ENCODE results near the gene MSI2. TPM values are rescaled to one million over a fixed set of nuclear protein-coding genes. Genes with fewer than 3 reads are reported as not detected.

Gene MSI2
- total and polyA plus RNA-seq, 2 donors (not counting 1 experiment from before 2014, with no cell fraction given): 16.1 to 196 TPM

DNA sequence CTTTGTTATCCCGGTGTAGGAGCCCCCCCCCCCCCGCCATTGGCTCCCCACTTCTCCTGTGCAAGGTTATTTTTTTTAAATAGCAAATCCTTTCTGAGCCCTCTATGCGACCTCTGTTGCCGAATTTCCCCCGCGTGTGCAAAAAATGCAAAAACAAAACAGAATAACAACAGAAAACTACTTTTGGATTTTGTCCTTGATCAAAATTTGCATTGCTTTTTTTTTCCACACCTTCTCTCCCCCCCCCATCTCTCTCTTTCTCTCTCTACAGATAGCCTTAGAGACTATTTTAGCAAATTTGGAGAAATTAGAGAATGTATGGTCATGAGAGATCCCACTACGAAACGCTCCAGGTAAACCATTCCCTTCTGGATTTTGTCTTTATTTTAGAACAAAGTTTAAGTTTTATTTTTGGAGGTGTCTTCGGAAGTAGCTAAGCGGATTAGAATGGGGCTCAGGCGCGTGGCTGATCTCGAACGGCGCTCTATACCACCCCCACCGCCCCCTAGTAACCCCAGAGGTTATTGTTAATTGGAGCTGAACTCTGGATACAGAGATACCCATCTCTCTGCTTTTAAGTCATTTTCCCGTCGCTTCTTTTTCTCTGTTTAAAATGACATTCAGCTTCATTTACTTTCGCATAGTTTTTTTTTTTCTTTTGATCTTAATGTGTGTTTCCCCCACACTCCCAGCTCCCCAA lies 1.0 kb downstream of the MSI2 start:
- Mint-ChIP-seq H3K4me1 (peaks cover 52% of the 10 kb centered on the region), H3K27ac (peak overlapping the region; percentile 66), H3K27me3 (no peaks in the 10 kb centered on the region), H3K9me3 (ENCODE audit: insufficient read depth) (no peaks in the 10 kb centered on the region), H3K4me3 (peak overlapping the region; percentile 92)
- Histone ChIP-seq H3K79me2 (ENCODE audit: control insufficient read depth, insufficient read depth, low read length) (peaks cover 34% of the 10 kb centered on the region), H3K9ac (ENCODE audit: low read length) (peak overlapping the region; percentile 78), H3K27me3 (replicated peaks in 1 of 4; ENCODE audit: control extremely low read depth in 1 of 4, control insufficient read depth in 3 of 4, insufficient read depth in 4 of 4, low read length in 3 of 4) (no peaks in the 10 kb centered on the region), H4K20me1 (ENCODE audit: control insufficient read depth, insufficient read depth, low read length, poor library complexity, severe bottlenecking) (peaks cover 4% of the 10 kb centered on the region), H3K4me1 (ENCODE audit: control insufficient read depth in 2 of 2, insufficient read depth in 2 of 2, low read length in 2 of 2) (peaks cover 46 to 47% of the 10 kb centered on the region in 2 donors), H3K36me3 (replicated peaks in 1 of 2; ENCODE audit: control extremely low read depth in 1 of 2, control insufficient read depth in 1 of 2, extremely low read depth in 1 of 2, insufficient read depth in 2 of 2, low read length in 1 of 2) (peaks cover 4 to 8% of the 10 kb centered on the region in 2 experiments), H3K4me3 (ENCODE audit: control extremely low read depth in 1 of 5, extremely low read depth in 1 of 5, insufficient read depth in 1 of 5, low read depth in 2 of 5, low read length in 4 of 5) (peak overlapping the region; percentile 54 to 97 (median 76)), H2AFZ (ENCODE audit: insufficient read depth, low read depth, low read length, poor library complexity, severe bottlenecking) (peak overlapping the region; percentile 70), H3K9me3 (ENCODE audit: control extremely low read depth in 1 of 3, control insufficient read depth in 2 of 3, insufficient read depth in 1 of 3, low read length in 2 of 3) (no peaks in the 10 kb centered on the region), H3K4me2 (replicated peaks; ENCODE audit: low read depth, low read length, poor library complexity, severe bottlenecking) (peak overlapping the region; percentile 92), H3K27ac (ENCODE audit: low read length in 2 of 2) (peak overlapping the region; percentile 53 to 59)
- TF ChIP-seq EZH2 (IDR thresholded peaks at IDR 0.05; ENCODE audit: borderline replicate concordance, insufficient read depth, low read depth, low read length, poor library complexity, severe bottlenecking): no peak
- TF ChIP-seq, protein P1, sequence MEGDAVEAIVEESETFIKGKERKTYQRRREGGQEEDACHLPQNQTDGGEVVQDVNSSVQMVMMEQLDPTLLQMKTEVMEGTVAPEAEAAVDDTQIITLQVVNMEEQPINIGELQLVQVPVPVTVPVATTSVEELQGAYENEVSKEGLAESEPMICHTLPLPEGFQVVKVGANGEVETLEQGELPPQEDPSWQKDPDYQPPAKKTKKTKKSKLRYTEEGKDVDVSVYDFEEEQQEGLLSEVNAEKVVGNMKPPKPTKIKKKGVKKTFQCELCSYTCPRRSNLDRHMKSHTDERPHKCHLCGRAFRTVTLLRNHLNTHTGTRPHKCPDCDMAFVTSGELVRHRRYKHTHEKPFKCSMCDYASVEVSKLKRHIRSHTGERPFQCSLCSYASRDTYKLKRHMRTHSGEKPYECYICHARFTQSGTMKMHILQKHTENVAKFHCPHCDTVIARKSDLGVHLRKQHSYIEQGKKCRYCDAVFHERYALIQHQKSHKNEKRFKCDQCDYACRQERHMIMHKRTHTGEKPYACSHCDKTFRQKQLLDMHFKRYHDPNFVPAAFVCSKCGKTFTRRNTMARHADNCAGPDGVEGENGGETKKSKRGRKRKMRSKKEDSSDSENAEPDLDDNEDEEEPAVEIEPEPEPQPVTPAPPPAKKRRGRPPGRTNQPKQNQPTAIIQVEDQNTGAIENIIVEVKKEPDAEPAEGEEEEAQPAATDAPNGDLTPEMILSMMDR (IDR thresholded peaks at IDR 0.05): no peak
- POLR2A ChIA-PET: interaction anchor here (0.6 to 1.4 kb wide), 10 partner anchors 8 to 593 kb away, joined by 3 to 9 read pairs (median 3); partner anchors contain the start of gene MRPS23
- DNase-seq (peak; percentile 46), ATAC-seq (ENCODE audit: low read depth) (no peak)
- WGBS (ENCODE audit: insufficient coverage): 0% methylated on average over 6 of the region's 19 CpGs
- CTCF ChIA-PET: interaction anchor here (0.6 to 2.5 kb wide), 6 partner anchors 14 to 576 kb away, joined by 3 to 27 read pairs (median 4); no protein-coding TSS in a partner anchor
- intact Hi-C loops (cut with micrococcal nuclease): loop anchor here (2.0 to 10.0 kb wide), 9 partner anchors 100 to 1847 kb away; partner anchors contain the start of genes C17orf67, DGKE, SRSF1 and TRIM37

All from B cell (primary cell).